GM12878 (cell line): ENCODE results near the gene GLO1. TPM values are rescaled to one million over a fixed set of nuclear protein-coding genes. Genes with fewer than 3 reads are reported as not detected.
A peak's percentile ranks its signal among the peaks of the same experiment; 100 is the strongest.

ENCODE experiments used
- ATAC-seq: fragments of 200-7000 bp; cut with Tn5 transposase; 3 replicates; pipeline ENCODE4 v1.9.1; 2020; ENCODE audit warnings: mild to moderate bottlenecking, moderate library complexity
- BruUV-seq: library from RNA; stranded (reverse); fragments of 400-500 nt; replicated peaks from 2 replicates; lab custom pipeline; 2021; lab: Mats Ljungman, UMichigan
- CTCF ChIA-PET: fragments of 300-600 bp; sonication (Branson Sonifier 250); formaldehyde crosslinking; extraction: SDS; loops from one replicate; lab custom pipeline; 2021; ENCODE audit warnings: inconsistent platforms; lab: Yijun Ruan, JAX
- POLR2A ChIA-PET: fragments of 350-600 bp; formaldehyde crosslinking; extraction: SDS; loops from one replicate; lab custom pipeline; 2021; ENCODE audit warnings: inconsistent platforms; lab: Charles Lee
- RAD21 ChIA-PET: fragments of 300-600 bp; sonication (Branson Sonifier 250); formaldehyde crosslinking; loops from one replicate; lab custom pipeline; 2023; ENCODE audit warnings: antibody characterized with exemption; ENCODE audit not compliant: unreplicated experiment; lab: Charles Lee
- SMC1A ChIA-PET: fragments of 300-600 bp; sonication (Branson Sonifier 250); formaldehyde crosslinking; loops from one replicate; lab custom pipeline; 2023; ENCODE audit not compliant: unreplicated experiment, uncharacterized antibody; lab: Charles Lee
- DNase-seq: peaks from one replicate; pipeline ENCODE4 v3.0.0-alpha.2; 2011; ENCODE audit warnings: low read depth, low spot score
- FAIRE-seq: peaks from 3 replicates; lab custom pipeline; 2011; peaks lifted over from hg19 to GRCh38; lab: Jason Lieb, UNC
- H2AFZ ChIP-seq: 2 replicates; pipeline ENCODE4 v1.6.0; 2011; ENCODE audit warnings: low read depth, low read length, control low read depth; ENCODE audit not compliant: control insufficient read depth
- H3K27ac ChIP-seq: 2 replicates; pipeline ENCODE4 v1.5.1; 2011; ENCODE audit warnings: control low read depth; ENCODE audit not compliant: control insufficient read depth, insufficient read depth
- H3K27me3 ChIP-seq, 2 experiments: replicated peaks in 1 of 2; 2 replicates each; pipeline versions ENCODE4 v1.6.0 to v1.6.1; 2011; ENCODE audit warnings: low read length in 1 of 2; ENCODE audit not compliant: control insufficient read depth in 2 of 2, insufficient read depth in 2 of 2
- H3K36me3 ChIP-seq, 2 experiments: 2 replicates each; pipeline ENCODE4 v1.5.1; 2011; ENCODE audit warnings: low read length in 1 of 2; ENCODE audit not compliant: control insufficient read depth in 2 of 2, insufficient read depth in 2 of 2
- H3K4me1 ChIP-seq: 2 replicates; pipeline ENCODE4 v1.6.1; 2011; ENCODE audit warnings: mild to moderate bottlenecking, low read length, moderate library complexity, mixed read lengths; ENCODE audit not compliant: control insufficient read depth, insufficient read depth
- H3K4me2 ChIP-seq: 2 replicates; pipeline ENCODE4 v1.6.0; 2011; ENCODE audit warnings: control low read depth; ENCODE audit not compliant: control insufficient read depth, insufficient read depth
- H3K4me3 ChIP-seq: fragments of 200-600 bp; sonication (generic); 2 replicates; pipeline ENCODE4 v1.5.1; 2016
- H3K79me2 ChIP-seq: 2 replicates; pipeline ENCODE4 v1.6.0; 2011; ENCODE audit warnings: low read length; ENCODE audit not compliant: control insufficient read depth, insufficient read depth
- H3K9ac ChIP-seq: 2 replicates; pipeline ENCODE4 v1.8.0; 2011; ENCODE audit warnings: low read length, control low read depth, mixed read lengths; ENCODE audit not compliant: control insufficient read depth, insufficient read depth
- H3K9me3 ChIP-seq: replicated peaks from 3 replicates; pipeline ENCODE4 v1.5.1; 2011; ENCODE audit warnings: mild to moderate bottlenecking, low read length; ENCODE audit not compliant: control insufficient read depth, insufficient read depth
- H4K20me1 ChIP-seq: 2 replicates; pipeline ENCODE4 v1.6.0; 2011; ENCODE audit not compliant: control insufficient read depth, insufficient read depth
- CREB1 ChIP-seq: IDR thresholded peaks from 2 replicates; pipeline ENCODE4 v1.6.1; 2012; ENCODE audit warnings: low read depth, mild to moderate bottlenecking, inconsistent platforms
- E2F4 ChIP-seq: IDR thresholded peaks from 2 replicates; pipeline ENCODE4 v1.6.1; 2012; ENCODE audit warnings: low read depth, low read length, improper control_type of control experiment
- EGR1 ChIP-seq, 2 experiments: IDR thresholded peaks; 1 replicate in 1 of 2; 2 replicates in 1 of 2; pipeline ENCODE4 v1.6.1; 2011 to 2012; ENCODE audit warnings: low read depth in 2 of 2, low read length in 2 of 2, borderline replicate concordance in 1 of 2, mild to moderate bottlenecking in 1 of 2, moderate library complexity in 1 of 2
- ESRRA ChIP-seq: IDR thresholded peaks from 2 replicates; pipeline ENCODE4 v1.6.1; 2012; ENCODE audit warnings: mild to moderate bottlenecking, low read length, improper control_type of control experiment
- IKZF1 ChIP-seq: fragments of 450-650 bp; conservative IDR thresholded peaks from 2 replicates; pipeline ENCODE4 v1.6.1; 2017; ENCODE audit warnings: antibody characterized with exemption, mild to moderate bottlenecking
- JUNB ChIP-seq: IDR thresholded peaks from 2 replicates; pipeline ENCODE4 v1.6.1; 2016; ENCODE audit warnings: antibody characterized with exemption, mild to moderate bottlenecking
- MYC ChIP-seq: IDR thresholded peaks from 2 replicates; pipeline ENCODE4 v1.6.1; 2011; ENCODE audit warnings: mild to moderate bottlenecking, low read length, moderate library complexity, inconsistent platforms; ENCODE audit not compliant: insufficient read depth, insufficient replicate concordance, insufficient read length, severe bottlenecking
- RAD51 ChIP-seq: fragments of 450-650 bp; IDR thresholded peaks from 2 replicates; pipeline ENCODE4 v1.6.1; 2016; ENCODE audit warnings: moderate library complexity, mild to moderate bottlenecking, inconsistent platforms
- YY1 ChIP-seq: IDR thresholded peaks from 2 replicates; pipeline ENCODE4 v1.6.1; 2011; ENCODE audit warnings: low read depth, mild to moderate bottlenecking, low read length
- ZBTB11 ChIP-seq: fragments of 450-650 bp; formaldehyde crosslinking; IDR thresholded peaks from 2 replicates; pipeline ENCODE4 v1.5.0; 2022; ENCODE audit warnings: mild to moderate bottlenecking, missing genetic modification characterization
- WGBS: methylation state at CpG from one replicate; pipeline ENCODE4 v1.1.6; 2016; ENCODE audit warnings: low lambda C conversion rate; ENCODE audit not compliant: insufficient replicate concordance, insufficient coverage; ENCODE audit errors: missing lambda C conversion rate; 5-methylcytosine and 5-hydroxymethylcytosine counted together
- in situ Hi-C: fragments of 300-500 bp; cut with MboI; formaldehyde crosslinking; loops from 9 replicates; pipeline ENCODE4 v1.14.3; 2018; ENCODE audit warnings: mixed read lengths
- intact Hi-C: fragments of 100-400 bp; cut with micrococcal nuclease; formaldehyde crosslinking; loops from one replicate; pipeline ENCODE4 v1.14.2; 2022; ENCODE audit not compliant: unreplicated experiment
- polyA plus RNA-seq, 11 experiments: library from polyadenylated mRNA; depleted of rRNA in 4 of 11; unstranded in 6 of 11; stranded (reverse) in 5 of 11; fragments of >200 nt; fragmentation: Nextera tagmentation in 4 of 11; fragmentation: Illumina TruSeq in 1 of 11; extraction: Ambion mirVana in 4 of 11; extraction: Trizol in 1 of 11; gene quantifications; 1 replicate in 1 of 11; 2 replicates in 10 of 11; pipeline versions ENCODE4 v1.2.1 to v1.2.3, GENCODE V29; 2011 to 2016; ENCODE audit warnings: inconsistent platforms in 2 of 11, missing spikeins in 2 of 11, low read depth in 1 of 11
- total RNA-seq, 4 experiments: library from RNA; depleted of rRNA in 3 of 4; stranded (reverse); fragments of >200 nt in 3 of 4; fragmentation: Illumina TruSeq in 1 of 4; extraction: Trizol in 1 of 4; gene quantifications; 2 replicates each; pipeline versions ENCODE4 v1.2.1 to v1.2.3, GENCODE V29; 2013 to 2021
- TF ChIP-seq, protein P1 (sequence below): IDR thresholded peaks from 2 replicates; pipeline ENCODE4 v1.6.1; 2012; ENCODE audit warnings: low read length, inconsistent platforms
- TF ChIP-seq, protein P2 (sequence below): IDR thresholded peaks from 2 replicates; pipeline ENCODE4 v1.6.1; 2011; ENCODE audit warnings: low read depth, mild to moderate bottlenecking, low read length, moderate library complexity, borderline replicate concordance; ENCODE audit errors: extremely low read depth

GLO1 gene
- total and polyA plus RNA-seq, 10 of the 15 experiments (the other 5 are each of a cell fraction or from before 2014, with no cell fraction given) = 105 to 227 (median 150) TPM

GRCh38 chr6:38725414-38726183, 22.7 kb upstream of the GLO1 start:
- Histone ChIP-seq H3K4me2 (no peak overlapping the region), H3K27me3 (no peaks in the 10 kb centered on the region), H3K36me3 (no peaks in the 10 kb centered on the region), H2AFZ (no peak overlapping the region), H3K9me3 (no peaks in the 10 kb centered on the region), H3K9ac (no peak overlapping the region), H3K79me2 (no peaks in the 10 kb centered on the region), H4K20me1 (no peaks in the 10 kb centered on the region), H3K27ac (no peak overlapping the region), H3K4me3 (no peak overlapping the region), H3K4me1 (peaks cover 7% of the 10 kb centered on the region; the same call in 1 of the 2 replicates)
- 25% methylated on average over 4 of the region's 4 CpGs for WGBS
- TF ChIP-seq ESRRA (no peak), RAD51 (no peak), MYC (no peak), E2F4 (no peak), ZBTB11 (CRISPR knock-in tag) (no peak), CREB1 (no peak), EGR1 (IDR thresholded peaks at IDR 0.05; ENCODE audit: borderline replicate concordance in 1 of 2, low read depth in 2 of 2, low read length in 2 of 2) (no peak), JUNB (no peak), IKZF1 (no peak), YY1 (no peak)
- TF ChIP-seq, protein P1, sequence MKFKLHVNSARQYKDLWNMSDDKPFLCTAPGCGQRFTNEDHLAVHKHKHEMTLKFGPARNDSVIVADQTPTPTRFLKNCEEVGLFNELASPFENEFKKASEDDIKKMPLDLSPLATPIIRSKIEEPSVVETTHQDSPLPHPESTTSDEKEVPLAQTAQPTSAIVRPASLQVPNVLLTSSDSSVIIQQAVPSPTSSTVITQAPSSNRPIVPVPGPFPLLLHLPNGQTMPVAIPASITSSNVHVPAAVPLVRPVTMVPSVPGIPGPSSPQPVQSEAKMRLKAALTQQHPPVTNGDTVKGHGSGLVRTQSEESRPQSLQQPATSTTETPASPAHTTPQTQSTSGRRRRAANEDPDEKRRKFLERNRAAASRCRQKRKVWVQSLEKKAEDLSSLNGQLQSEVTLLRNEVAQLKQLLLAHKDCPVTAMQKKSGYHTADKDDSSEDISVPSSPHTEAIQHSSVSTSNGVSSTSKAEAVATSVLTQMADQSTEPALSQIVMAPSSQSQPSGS = no peak
- TF ChIP-seq, protein P2, sequence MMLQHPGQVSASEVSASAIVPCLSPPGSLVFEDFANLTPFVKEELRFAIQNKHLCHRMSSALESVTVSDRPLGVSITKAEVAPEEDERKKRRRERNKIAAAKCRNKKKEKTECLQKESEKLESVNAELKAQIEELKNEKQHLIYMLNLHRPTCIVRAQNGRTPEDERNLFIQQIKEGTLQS = no peak
- ATAC-seq = peak; percentile 71
- BruUV-seq = no TSS peak
- in situ Hi-C loops = no loop called here
- peak; percentile 80 for FAIRE-seq
- SMC1A ChIA-PET = interaction anchor here (0.6 to 1.3 kb wide), 4 partner anchors 21 to 717 kb away, joined by 3 to 4 read pairs (median 3); no protein-coding TSS in a partner anchor
- POLR2A ChIA-PET = no interaction called here
- RAD21 ChIA-PET = no interaction called here
- CTCF ChIA-PET = no interaction called here
- peak; percentile 16 for DNase-seq
- intact Hi-C loops = no loop called here
